Fibroblast of skin of left biceps (primary cell): ENCODE measurements around the gene ANO8.
"Not testable (repeated sequence)": the region's sequence is repeated elsewhere in the genome, so short reads cannot be mapped to it uniquely, and the experiment has no call there.

Source experiments
- DNase-seq, 2 experiments: peaks; one replicate each; pipeline ENCODE4 v3.0.0-alpha.2; 2013; ENCODE audit warnings: low read depth in 2 of 2

Gene ANO8

GRCh38 chr19:17312189-17313113 is 22.2 kb downstream of the ANO8 start:
- DNase-seq, result no peak

- DNase-seq, result no peak
Observed at GRCh38 chr19:17311455-17312188, 23.0 kb downstream of the ANO8 start.

- DNase-seq, result no peak
Observed at GRCh38 chr19:17309965-17310461, 24.6 kb downstream of the ANO8 start.

GRCh38 chr19:17309198-17309964 is 25.3 kb downstream of the ANO8 start, which contains the start of gene DDA1:
DDA1 (plus strand) TSS chr19:17309563; CDS start chr19:17309655, 92 bp downstream.
- DNase-seq, result peak; percentile 100

- no peak for DNase-seq
Observed at GRCh38 chr19:17307876-17308377, 26.7 kb downstream of the ANO8 start.

GRCh38 chr19:17306285-17306714 is 28.4 kb downstream of the ANO8 start:
- DNase-seq, result no peak

- peak; percentile 94 to 95 for DNase-seq
Observed at GRCh38 chr19:17305517-17306284, 29.0 kb downstream of the ANO8 start, which contains the start of gene MRPL34. MRPL34 (plus strand) TSS chr19:17305872; CDS start chr19:17305893, 21 bp downstream.

GRCh38 chr19:17305216-17305516 is 29.5 kb downstream of the ANO8 start:
- no peak for DNase-seq

GRCh38 chr19:17304386-17305215 is 30.1 kb downstream of the ANO8 start:
- DNase-seq, result no peak

GRCh38 chr19:17303940-17304267 is 30.8 kb downstream of the ANO8 start:
- no peak for DNase-seq

GRCh38 chr19:17303167-17303939 is 31.3 kb downstream of the ANO8 start, which contains the start of gene ABHD8:
ABHD8 (minus strand) TSS chr19:17303425; CDS start chr19:17301616, 1,809 bp downstream.
- peak; percentile 83 for DNase-seq

- DNase-seq, result no peak
Observed at GRCh38 chr19:17302391-17303166, 32.1 kb downstream of the ANO8 start.

- DNase-seq, result no peak
Observed at GRCh38 chr19:17300992-17301619, 33.5 kb downstream of the ANO8 start.

GRCh38 chr19:17296976-17297375 is 37.7 kb downstream of the ANO8 start:
- DNase-seq, result no peak

- no peak for DNase-seq
Observed at GRCh38 chr19:17296273-17296672, 38.4 kb downstream of the ANO8 start.

GRCh38 chr19:17295551-17295950 is 39.1 kb downstream of the ANO8 start:
- not testable (repeated sequence) for DNase-seq

GRCh38 chr19:17294051-17294891 is 40.4 kb downstream of the ANO8 start:
- no peak for DNase-seq
